K562 (cell line): ENCODE measurements around the gene PCP4L1. TPM values are rescaled to one million over a fixed set of nuclear protein-coding genes. Genes with fewer than 3 reads are reported as not detected.
A peak's percentile ranks its signal among the peaks of the same experiment; 100 is the strongest.

Experiments
- BRD9 ChIP-seq: fragments of 450-650 bp; IDR thresholded peaks from 2 replicates; pipeline ENCODE4 v1.6.1; 2018; ENCODE audit warnings: low read depth; ENCODE audit not compliant: partially characterized antibody
- CHD2 ChIP-seq: IDR thresholded peaks from 2 replicates; pipeline ENCODE4 v1.6.1; 2011; ENCODE audit warnings: low read depth, low read length
- EP400 ChIP-seq: fragments of 450-650 bp; IDR thresholded peaks from 2 replicates; pipeline ENCODE4 v1.6.1; 2017; ENCODE audit warnings: antibody characterized with exemption, mild to moderate bottlenecking, moderate library complexity
- ERF ChIP-seq: fragments of 450-650 bp; formaldehyde crosslinking; IDR thresholded peaks from 2 replicates; pipeline ENCODE4 v1.4.0; 2020; ENCODE audit warnings: mild to moderate bottlenecking, mixed read lengths
- ETV5 ChIP-seq: sonication (generic); formaldehyde crosslinking; IDR thresholded peaks from 2 replicates; pipeline ENCODE4 v1.4.0; 2020; ENCODE audit warnings: low read depth, mild to moderate bottlenecking, missing genetic modification reagents
- FOXP1 ChIP-seq: sonication (generic); formaldehyde crosslinking; IDR thresholded peaks from 2 replicates; pipeline ENCODE4 v1.8.0; 2022; ENCODE audit warnings: mild to moderate bottlenecking, missing genetic modification reagents
- GTF2B ChIP-seq: IDR thresholded peaks from 2 replicates; pipeline ENCODE4 v1.6.1; 2011; ENCODE audit not compliant: insufficient read length; ENCODE audit errors: extremely low read depth
- KLF16 ChIP-seq: IDR thresholded peaks from 2 replicates; pipeline ENCODE4 v1.6.1; 2016; ENCODE audit warnings: antibody characterized with exemption
- MAX ChIP-seq: sonication (generic); formaldehyde crosslinking; IDR thresholded peaks from 2 replicates; pipeline ENCODE4 v1.9.0; 2022; ENCODE audit warnings: mild to moderate bottlenecking, missing genetic modification reagents
- NKRF ChIP-seq: fragments of 450-650 bp; IDR thresholded peaks from 2 replicates; pipeline ENCODE4 v1.6.1; 2016; ENCODE audit warnings: borderline replicate concordance
- PBX2 ChIP-seq, 2 experiments: IDR thresholded peaks in 1 of 2; conservative IDR thresholded peaks in 1 of 2; 2 replicates each; pipeline ENCODE4 v1.6.1; 2016; ENCODE audit warnings: low read depth in 2 of 2, mild to moderate bottlenecking in 1 of 2, missing compliant biosample characterization in 1 of 2, missing genetic modification characterization in 1 of 2, moderate library complexity in 1 of 2
- PHB2 ChIP-seq: fragments of 450-650 bp; IDR thresholded peaks from 2 replicates; pipeline ENCODE4 v1.6.1; 2017; ENCODE audit warnings: low read depth
- PTBP1 ChIP-seq: fragments of 200-400 bp; formaldehyde crosslinking; IDR thresholded peaks from 2 replicates; pipeline ENCODE4 v1.6.1; 2017; ENCODE audit warnings: low read depth, low read length
- RBM22 ChIP-seq: fragments of 200-400 bp; formaldehyde crosslinking; IDR thresholded peaks from 2 replicates; pipeline ENCODE4 v1.6.1; 2018; ENCODE audit warnings: low read length, low read depth; ENCODE audit not compliant: poor library complexity, severe bottlenecking
- RCOR1 ChIP-seq, 2 experiments: IDR thresholded peaks; 2 replicates each; pipeline ENCODE4 v1.6.1; 2012; ENCODE audit warnings: low read depth in 2 of 2, low read length in 2 of 2, borderline replicate concordance in 1 of 2, improper control_type of control experiment in 1 of 2
- SAP30 ChIP-seq: fragments of 200-600 bp; sonication (generic); IDR thresholded peaks from 2 replicates; pipeline ENCODE4 v1.6.1; 2012; ENCODE audit warnings: borderline replicate concordance, low read depth, mild to moderate bottlenecking, moderate library complexity, low read length, control low read depth, inconsistent platforms; ENCODE audit not compliant: insufficient read depth, poor library complexity, severe bottlenecking
- SIRT6 ChIP-seq: IDR thresholded peaks from one replicate; pipeline ENCODE4 v1.6.1; 2012; ENCODE audit warnings: low read depth, mild to moderate bottlenecking, control low read depth, inconsistent platforms, low read length, moderate library complexity
- SNAPC5 ChIP-seq: fragments of 250-450 bp; sonication (Bioruptor Pico); IDR thresholded peaks from 2 replicates; pipeline ENCODE4 v1.8.0; 2021; ENCODE audit warnings: moderate library complexity, mild to moderate bottlenecking, inconsistent platforms
- TBP ChIP-seq: optimal IDR thresholded peaks from 2 replicates; pipeline ENCODE3; 2011; ENCODE audit warnings: low read depth, low read length, improper control_type of control experiment
- THAP7 ChIP-seq: fragments of 250-450 bp; sonication (Bioruptor Pico); IDR thresholded peaks from 2 replicates; pipeline ENCODE4 v1.5.0; 2021
- ZNF212 ChIP-seq: fragments of 450-650 bp; formaldehyde crosslinking; IDR thresholded peaks from 2 replicates; pipeline ENCODE4 v1.4.0; 2020; ENCODE audit warnings: mild to moderate bottlenecking
- polyA plus RNA-seq, 8 experiments: library from polyadenylated mRNA; depleted of rRNA in 4 of 8; stranded (reverse) in 5 of 8; unstranded in 3 of 8; fragments of >200 nt; fragmentation: Nextera tagmentation in 2 of 8; fragmentation: Illumina TruSeq in 1 of 8; extraction: Ambion mirVana in 2 of 8; extraction: Trizol in 1 of 8; gene quantifications; 2 replicates each; pipeline versions ENCODE4 v1.2.1 to v1.2.3, GENCODE V29; 2011 to 2014; ENCODE audit warnings: inconsistent platforms in 1 of 8, missing spikeins in 1 of 8
- total RNA-seq, 7 experiments: library from RNA; depleted of rRNA in 6 of 7; stranded (reverse); fragments of >200 nt in 6 of 7; fragmentation: Illumina TruSeq in 2 of 7; extraction: Trizol in 2 of 7; gene quantifications; 2 replicates each; pipeline versions ENCODE4 v1.2.1 to v1.2.3, GENCODE V29; 2011 to 2021; ENCODE audit warnings: low replicate concordance in 1 of 7

PCP4L1 gene
- total and polyA plus RNA-seq, 9 of the 15 experiments (the other 6 are each of a cell fraction or from before 2014, with no cell fraction given) = not detected

GRCh38 chr1:161314201-161314981 is 55.8 kb downstream of the PCP4L1 start, which contains the start of gene SDHC (continued):
- TF ChIP-seq GTF2B = peak; percentile 68
- TF ChIP-seq RCOR1 (IDR thresholded peaks at IDR 0.05; ENCODE audit: borderline replicate concordance in 1 of 2, low read depth in 2 of 2, low read length in 2 of 2) = 0 out of 4 replicates have a peak, but pooled peaks of 1 of the 2 experiments have one; percentile 27
- TF ChIP-seq EP400 = peak; percentile 75
- TF ChIP-seq ZNF212 = no peak
- no peak for TF ChIP-seq CHD2
- peak; percentile 61 for TF ChIP-seq SAP30
- peak; percentile 52 for TF ChIP-seq BRD9
- no peak for TF ChIP-seq THAP7 (CRISPR knock-in tag)
- peak; percentile 54 for TF ChIP-seq MAX (CRISPR knock-in tag)
- TF ChIP-seq RBM22 = peak; percentile 67
- TF ChIP-seq SNAPC5 (CRISPR knock-in tag) = no peak
- no peak for TF ChIP-seq PHB2
- TF ChIP-seq ERF (CRISPR knock-in tag) = no peak
- peak; percentile 90; the same call in 1 of the 2 replicates for TF ChIP-seq FOXP1 (CRISPR knock-in tag)
- TF ChIP-seq KLF16 = no peak
- TF ChIP-seq PBX2 (CRISPR knock-in tag; IDR thresholded peaks at IDR 0.05; ENCODE audit: low read depth) = no peak
- no peak for TF ChIP-seq PBX2 (tag; conservative IDR thresholded peaks at IDR 0.05; ENCODE audit: low read depth)
- peak; percentile 23; the same call in 1 of the 2 replicates for TF ChIP-seq NKRF
- TF ChIP-seq SIRT6 = no peak
- TF ChIP-seq PTBP1 = no peak
- TF ChIP-seq TBP = peak; percentile 93
- peak; percentile 76; the same call in 1 of the 2 replicates for TF ChIP-seq ETV5 (CRISPR knock-in tag)
